ENCODE data around the gene ADH5. TPM values are rescaled to one million over a fixed set of nuclear protein-coding genes. Genes with fewer than 3 reads are reported as not detected.

Gene ADH5
- total RNA-seq, 1 experiment from 2014 or later, result 163 TPM

- no peak for DNase-seq (ENCODE audit: low read depth, low spot score)
- no peak overlapping the region for H3K4me2 ChIP-seq (ENCODE audit: low read length)
- no peak for ATAC-seq
- ChIA-PET POLR2A (no interaction called here), CTCF (no interaction called here), RAD21 (ENCODE audit: low non-redundant PET in 1 of 2, low total read pairs in 2 of 2, uncharacterized antibody in 2 of 2, unreplicated experiment in 2 of 2) (no interaction called here)
- no peaks in the 10 kb centered on the region for H3K27me3 ChIP-seq (ENCODE audit: insufficient read depth, low read length)
- no peaks in the 10 kb centered on the region for H3K79me2 ChIP-seq (ENCODE audit: insufficient read depth, low read length)
- TF ChIP-seq SRF (IDR thresholded peaks at IDR 0.05; ENCODE audit: low read depth) (no peak), ELF1 (IDR thresholded peaks at IDR 0.05; ENCODE audit: borderline replicate concordance, low read depth) (no peak), REST (IDR thresholded peaks at IDR 0.05; ENCODE audit: low read depth) (no peak), ZBTB33 (IDR thresholded peaks at IDR 0.05; ENCODE audit: extremely low read depth, insufficient replicate concordance, low read length) (no peak), JUND (IDR thresholded peaks at IDR 0.05) (no peak), CBX3 (IDR thresholded peaks at IDR 0.05; ENCODE audit: low read depth) (no peak), ZNF274 (IDR thresholded peaks at IDR 0.05; ENCODE audit: low read depth, low read length) (no peak), EZH2phosphoT487 (IDR thresholded peaks at IDR 0.05; ENCODE audit: borderline replicate concordance) (no peak), POLR2AphosphoS5 (IDR thresholded peaks at IDR 0.05; ENCODE audit: low read depth, low read length) (no peak), FOSL1 (IDR thresholded peaks at IDR 0.05; ENCODE audit: low read depth) (no peak), POLR2A (IDR thresholded peaks at IDR 0.05; ENCODE audit: borderline replicate concordance, extremely low read depth, insufficient read depth, insufficient read length) (no peak), SIN3A (IDR thresholded peaks at IDR 0.05; ENCODE audit: low read depth) (no peak)
- TF ChIP-seq, protein P1, sequence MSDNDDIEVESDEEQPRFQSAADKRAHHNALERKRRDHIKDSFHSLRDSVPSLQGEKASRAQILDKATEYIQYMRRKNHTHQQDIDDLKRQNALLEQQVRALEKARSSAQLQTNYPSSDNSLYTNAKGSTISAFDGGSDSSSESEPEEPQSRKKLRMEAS (IDR thresholded peaks at IDR 0.05), result no peak
- TF ChIP-seq, protein P2, sequence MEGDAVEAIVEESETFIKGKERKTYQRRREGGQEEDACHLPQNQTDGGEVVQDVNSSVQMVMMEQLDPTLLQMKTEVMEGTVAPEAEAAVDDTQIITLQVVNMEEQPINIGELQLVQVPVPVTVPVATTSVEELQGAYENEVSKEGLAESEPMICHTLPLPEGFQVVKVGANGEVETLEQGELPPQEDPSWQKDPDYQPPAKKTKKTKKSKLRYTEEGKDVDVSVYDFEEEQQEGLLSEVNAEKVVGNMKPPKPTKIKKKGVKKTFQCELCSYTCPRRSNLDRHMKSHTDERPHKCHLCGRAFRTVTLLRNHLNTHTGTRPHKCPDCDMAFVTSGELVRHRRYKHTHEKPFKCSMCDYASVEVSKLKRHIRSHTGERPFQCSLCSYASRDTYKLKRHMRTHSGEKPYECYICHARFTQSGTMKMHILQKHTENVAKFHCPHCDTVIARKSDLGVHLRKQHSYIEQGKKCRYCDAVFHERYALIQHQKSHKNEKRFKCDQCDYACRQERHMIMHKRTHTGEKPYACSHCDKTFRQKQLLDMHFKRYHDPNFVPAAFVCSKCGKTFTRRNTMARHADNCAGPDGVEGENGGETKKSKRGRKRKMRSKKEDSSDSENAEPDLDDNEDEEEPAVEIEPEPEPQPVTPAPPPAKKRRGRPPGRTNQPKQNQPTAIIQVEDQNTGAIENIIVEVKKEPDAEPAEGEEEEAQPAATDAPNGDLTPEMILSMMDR (IDR thresholded peaks at IDR 0.05 in 2 of 3, conservative IDR thresholded peaks at IDR 0.05 in 1 of 3; ENCODE audit: borderline replicate concordance in 1 of 3, insufficient read depth in 1 of 3, low read depth in 2 of 3, low read length in 2 of 3), result no peak
- no TSS peak for BruUV-seq (replicated peaks)
- no peaks in the 10 kb centered on the region for H3K4me1 ChIP-seq (ENCODE audit: control insufficient read depth in 1 of 2, insufficient read depth in 2 of 2, low read length in 2 of 2)
- H2AFZ ChIP-seq (ENCODE audit: low read depth, low read length, poor library complexity, severe bottlenecking), result no peak overlapping the region
- H3K9me3 ChIP-seq (ENCODE audit: control insufficient read depth in 1 of 2, insufficient read depth in 1 of 2, low read depth in 1 of 2, low read length in 2 of 2), result 0 out of 4 replicates have a peak, but pooled peaks cover 0 to 3% of the 10 kb centered on the region in 2 experiments
- H4K20me1 ChIP-seq (ENCODE audit: insufficient read depth), result no peaks in the 10 kb centered on the region
- intact Hi-C loops (cut with micrococcal nuclease), result no loop called here
- no peak overlapping the region for H3K4me3 ChIP-seq (replicated peaks in 1 of 2; ENCODE audit: low read depth in 1 of 2, low read length in 2 of 2)
- no peak overlapping the region for H3K9ac ChIP-seq (ENCODE audit: low read length)
- no peaks in the 10 kb centered on the region for H3K36me3 ChIP-seq (ENCODE audit: control insufficient read depth in 1 of 2, insufficient read depth in 2 of 2, low read length in 2 of 2)
- H3K9me2 ChIP-seq (ENCODE audit: insufficient read depth), result no peaks in the 10 kb centered on the region
- H3K27ac ChIP-seq (ENCODE audit: low read depth, low read length), result no peak overlapping the region
Observed at GRCh38 chr4:99131378-99131777, 42.8 kb upstream of the ADH5 start.

Measured in HCT116 (cell line).